Measurements from ENCODE around the gene NACC2.

NACC2 gene

DNA sequence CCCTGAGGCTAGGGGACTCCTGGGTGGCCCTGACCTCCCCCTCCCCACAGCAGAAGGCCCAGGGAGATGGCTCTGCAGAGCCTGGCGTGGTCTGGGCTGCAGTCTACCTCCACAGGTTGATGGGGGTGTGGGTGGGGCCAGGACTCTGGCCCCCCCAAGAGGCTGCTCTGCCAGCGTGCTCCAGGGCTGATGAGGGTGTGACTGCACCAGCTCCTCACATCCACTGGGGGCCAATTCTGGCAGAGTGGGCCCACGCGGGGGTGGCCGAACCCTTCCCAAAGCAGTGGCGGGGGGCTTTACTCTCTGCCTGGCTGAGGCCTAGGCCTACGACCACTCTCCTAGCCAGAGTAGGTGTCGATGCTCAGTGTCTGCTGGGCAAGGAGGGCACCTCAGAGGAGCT lies 105.9 kb downstream of the NACC2 start:
- Histone ChIP-seq H3K9me3 (ENCODE audit: insufficient read depth, low read depth, low read length) (no peaks in the 10 kb centered on the region), H4K91ac (ENCODE audit: low read depth, low read length) (no peak overlapping the region), H4K12ac (ENCODE audit: low read depth, low read length) (no peak overlapping the region), H3K14ac (ENCODE audit: low read length) (no peak overlapping the region), H3K36me3 (ENCODE audit: control insufficient read depth in 1 of 2, insufficient read depth in 2 of 2, low read length in 2 of 2) (no peaks in the 10 kb centered on the region), H3K4me2 (ENCODE audit: low read length) (no peak overlapping the region), H3K9ac (ENCODE audit: low read length) (no peak overlapping the region), H2AFZ (ENCODE audit: insufficient read depth, low read length, poor library complexity) (no peak overlapping the region), H4K8ac (ENCODE audit: low read depth, low read length) (no peak overlapping the region), H2BK120ac (ENCODE audit: insufficient read depth, low read length, poor library complexity) (no peak overlapping the region), H3K4ac (ENCODE audit: low read depth, low read length) (no peak overlapping the region), H3K79me2 (ENCODE audit: control insufficient read depth, insufficient read depth, low read length, poor library complexity) (peaks cover 2% of the 10 kb centered on the region), H3K18ac (ENCODE audit: low read length) (no peak overlapping the region), H3K23ac (ENCODE audit: low read length) (no peak overlapping the region), H3K79me1 (ENCODE audit: low read length) (peaks cover 10% of the 10 kb centered on the region), H3K27me3 (ENCODE audit: insufficient read depth, low read length) (no peaks in the 10 kb centered on the region), H2AK5ac (ENCODE audit: low read length) (no peak overlapping the region), H2BK5ac (ENCODE audit: low read depth, low read length, poor library complexity) (no peak overlapping the region), H2BK12ac (ENCODE audit: low read length) (no peak overlapping the region), H3K27ac (ENCODE audit: low read depth, low read length) (no peak overlapping the region), H3K4me3 (ENCODE audit: low read depth, low read length) (no peak overlapping the region), H3K4me1 (ENCODE audit: control insufficient read depth in 1 of 2, insufficient read depth in 2 of 2, low read length in 2 of 2) (peaks cover 9% of the 10 kb centered on the region in 2 experiments)
- no peak for DNase-seq
- WGBS (ENCODE audit: extremely low coverage, insufficient coverage, insufficient read length) = no CpG with 5 or more reads among the region's 8 CpGs

DNA sequence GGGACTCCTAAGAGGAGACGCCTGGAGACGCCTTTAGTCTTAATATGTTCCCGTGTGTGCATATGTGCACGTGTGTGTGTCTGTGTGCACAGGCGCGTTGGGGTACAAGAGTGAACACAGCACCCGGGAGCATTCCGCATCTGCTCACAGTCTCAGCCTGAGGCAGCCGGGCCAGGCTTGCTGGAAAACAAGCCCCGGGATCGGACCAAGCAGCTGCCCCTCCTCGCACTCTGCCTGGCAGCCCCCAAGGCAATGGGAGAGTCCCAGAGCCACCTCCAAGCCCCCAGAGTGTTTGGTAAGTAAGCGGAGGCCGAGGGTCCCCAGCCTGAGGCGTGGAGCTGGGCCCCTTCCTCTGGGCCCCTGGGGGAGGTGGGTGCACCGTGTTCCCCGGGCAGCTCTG lies 106.6 kb downstream of the NACC2 start:
- no peaks in the 10 kb centered on the region for H3K36me3 ChIP-seq (ENCODE audit: control insufficient read depth in 1 of 2, insufficient read depth in 2 of 2, low read length in 2 of 2)
- H3K27ac ChIP-seq (ENCODE audit: low read depth, low read length) = no peak overlapping the region
- no peak overlapping the region for H2BK120ac ChIP-seq (ENCODE audit: insufficient read depth, low read length, poor library complexity)
- H3K79me2 ChIP-seq (ENCODE audit: control insufficient read depth, insufficient read depth, low read length, poor library complexity) = peaks cover 2% of the 10 kb centered on the region
- no peak overlapping the region for H3K4me2 ChIP-seq (ENCODE audit: low read length)
- no peak overlapping the region for H2BK12ac ChIP-seq (ENCODE audit: low read length)
- no peak for DNase-seq
- no peaks in the 10 kb centered on the region for H3K9me3 ChIP-seq (ENCODE audit: insufficient read depth, low read depth, low read length)
- no CpG with 5 or more reads among the region's 17 CpGs for WGBS (ENCODE audit: extremely low coverage, insufficient coverage, insufficient read length)
- no peak overlapping the region for H2AFZ ChIP-seq (ENCODE audit: insufficient read depth, low read length, poor library complexity)
- H3K4me1 ChIP-seq (ENCODE audit: control insufficient read depth in 1 of 2, insufficient read depth in 2 of 2, low read length in 2 of 2) = peaks cover 9% of the 10 kb centered on the region in 2 experiments
- no peak overlapping the region for H3K18ac ChIP-seq (ENCODE audit: low read length)
- H3K9ac ChIP-seq (ENCODE audit: low read length) = no peak overlapping the region
- H3K23ac ChIP-seq (ENCODE audit: low read length) = no peak overlapping the region
- no peak overlapping the region for H3K4ac ChIP-seq (ENCODE audit: low read depth, low read length)
- no peak overlapping the region for H3K4me3 ChIP-seq (ENCODE audit: low read depth, low read length)
- H2AK5ac ChIP-seq (ENCODE audit: low read length) = no peak overlapping the region
- H3K14ac ChIP-seq (ENCODE audit: low read length) = no peak overlapping the region
- peaks cover 10% of the 10 kb centered on the region for H3K79me1 ChIP-seq (ENCODE audit: low read length)
- H4K91ac ChIP-seq (ENCODE audit: low read depth, low read length) = no peak overlapping the region
- no peak overlapping the region for H2BK5ac ChIP-seq (ENCODE audit: low read depth, low read length, poor library complexity)
- H3K27me3 ChIP-seq (ENCODE audit: insufficient read depth, low read length) = no peaks in the 10 kb centered on the region
- no peak overlapping the region for H4K12ac ChIP-seq (ENCODE audit: low read depth, low read length)
- no peak overlapping the region for H4K8ac ChIP-seq (ENCODE audit: low read depth, low read length)

DNA sequence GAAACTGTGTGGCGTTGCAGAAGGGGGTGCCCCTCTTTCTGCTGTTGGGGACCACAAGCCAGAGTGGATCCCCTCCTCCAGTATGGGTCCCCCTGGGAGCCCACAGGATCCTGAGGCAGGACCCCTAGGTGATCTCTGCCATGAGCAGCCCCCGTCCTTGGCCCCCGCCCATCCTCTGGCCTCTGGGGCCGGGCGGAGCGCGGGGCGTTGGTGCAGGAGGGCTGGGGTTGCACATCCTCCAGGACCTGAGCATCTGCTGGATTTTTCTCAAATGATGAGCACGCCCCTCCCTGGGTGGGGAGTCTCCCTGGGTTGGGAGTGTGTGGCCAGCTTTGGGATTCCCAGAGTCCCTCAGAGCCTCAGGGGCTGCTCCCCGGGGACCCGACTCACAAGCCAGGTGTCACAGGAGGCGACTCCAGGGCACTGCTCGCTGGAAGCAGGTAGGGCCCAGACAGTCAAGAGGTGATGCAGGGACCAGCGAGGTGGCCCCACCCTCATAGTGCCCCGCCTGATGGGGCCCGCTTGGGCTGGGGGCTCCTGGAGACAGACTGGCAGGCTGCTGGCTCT lies 107.2 kb downstream of the NACC2 start:
- H3K36me3 ChIP-seq (ENCODE audit: control insufficient read depth in 1 of 2, insufficient read depth in 2 of 2, low read length in 2 of 2) = no peaks in the 10 kb centered on the region
- H2AFZ ChIP-seq (ENCODE audit: insufficient read depth, low read length, poor library complexity) = no peak overlapping the region
- no peak overlapping the region for H3K4ac ChIP-seq (ENCODE audit: low read depth, low read length)
- no peak overlapping the region for H3K27ac ChIP-seq (ENCODE audit: low read depth, low read length)
- H4K12ac ChIP-seq (ENCODE audit: low read depth, low read length) = no peak overlapping the region
- WGBS (ENCODE audit: extremely low coverage, insufficient coverage, insufficient read length) = no CpG with 5 or more reads among the region's 16 CpGs
- H3K79me1 ChIP-seq (ENCODE audit: low read length) = peaks cover 7% of the 10 kb centered on the region
- H2BK12ac ChIP-seq (ENCODE audit: low read length) = no peak overlapping the region
- DNase-seq = no peak
- no peak overlapping the region for H3K23ac ChIP-seq (ENCODE audit: low read length)
- H3K9me3 ChIP-seq (ENCODE audit: insufficient read depth, low read depth, low read length) = no peaks in the 10 kb centered on the region
- H3K18ac ChIP-seq (ENCODE audit: low read length) = no peak overlapping the region
- H4K91ac ChIP-seq (ENCODE audit: low read depth, low read length) = no peak overlapping the region
- no peak overlapping the region for H2BK120ac ChIP-seq (ENCODE audit: insufficient read depth, low read length, poor library complexity)
- H2AK5ac ChIP-seq (ENCODE audit: low read length) = no peak overlapping the region
- H3K27me3 ChIP-seq (ENCODE audit: insufficient read depth, low read length) = no peaks in the 10 kb centered on the region
- H2BK5ac ChIP-seq (ENCODE audit: low read depth, low read length, poor library complexity) = no peak overlapping the region
- H3K4me1 ChIP-seq (ENCODE audit: control insufficient read depth in 1 of 2, insufficient read depth in 2 of 2, low read length in 2 of 2) = peaks cover 4 to 5% of the 10 kb centered on the region in 2 experiments
- no peak overlapping the region for H3K4me2 ChIP-seq (ENCODE audit: low read length)
- peaks cover 2% of the 10 kb centered on the region for H3K79me2 ChIP-seq (ENCODE audit: control insufficient read depth, insufficient read depth, low read length, poor library complexity)
- no peak overlapping the region for H3K9ac ChIP-seq (ENCODE audit: low read length)
- H4K8ac ChIP-seq (ENCODE audit: low read depth, low read length) = no peak overlapping the region
- no peak overlapping the region for H3K4me3 ChIP-seq (ENCODE audit: low read depth, low read length)
- no peak overlapping the region for H3K14ac ChIP-seq (ENCODE audit: low read length)

DNA sequence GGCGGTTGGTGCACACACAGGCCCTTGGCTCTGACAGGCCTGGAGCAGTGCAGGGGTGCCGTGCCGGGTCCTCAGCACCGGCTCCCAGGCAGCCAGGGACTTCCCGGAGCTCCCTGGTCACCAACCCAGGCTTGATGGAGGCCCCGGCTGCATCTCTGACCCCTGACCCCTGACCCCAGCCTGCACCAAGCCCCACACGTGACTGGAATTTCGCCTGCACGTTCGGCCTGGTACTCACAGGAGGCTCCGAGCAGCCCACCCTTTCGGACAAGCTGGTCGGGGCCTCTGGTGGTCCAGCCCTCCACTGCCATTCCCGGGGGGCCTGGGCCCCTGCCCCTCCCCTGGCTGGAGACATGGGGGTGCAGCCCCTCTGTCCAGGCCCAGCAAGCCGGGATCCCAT lies 108.5 kb downstream of the NACC2 start:
- no peak overlapping the region for H4K12ac ChIP-seq (ENCODE audit: low read depth, low read length)
- no peaks in the 10 kb centered on the region for H3K27me3 ChIP-seq (ENCODE audit: insufficient read depth, low read length)
- H3K4me3 ChIP-seq (ENCODE audit: low read depth, low read length) = no peak overlapping the region
- DNase-seq = no peak
- no peak overlapping the region for H3K4me2 ChIP-seq (ENCODE audit: low read length)
- H3K14ac ChIP-seq (ENCODE audit: low read length) = no peak overlapping the region
- H4K8ac ChIP-seq (ENCODE audit: low read depth, low read length) = no peak overlapping the region
- no peak overlapping the region for H2BK5ac ChIP-seq (ENCODE audit: low read depth, low read length, poor library complexity)
- no peak overlapping the region for H3K4ac ChIP-seq (ENCODE audit: low read depth, low read length)
- H3K27ac ChIP-seq (ENCODE audit: low read depth, low read length) = no peak overlapping the region
- H3K9ac ChIP-seq (ENCODE audit: low read length) = no peak overlapping the region
- H2BK120ac ChIP-seq (ENCODE audit: insufficient read depth, low read length, poor library complexity) = no peak overlapping the region
- H2AK5ac ChIP-seq (ENCODE audit: low read length) = no peak overlapping the region
- H4K91ac ChIP-seq (ENCODE audit: low read depth, low read length) = no peak overlapping the region
- no peak overlapping the region for H2BK12ac ChIP-seq (ENCODE audit: low read length)
- no peaks in the 10 kb centered on the region for H3K4me1 ChIP-seq (ENCODE audit: control insufficient read depth in 1 of 2, insufficient read depth in 2 of 2, low read length in 2 of 2)
- H3K79me1 ChIP-seq (ENCODE audit: low read length) = no peaks in the 10 kb centered on the region
- no peak overlapping the region for H3K18ac ChIP-seq (ENCODE audit: low read length)
- H2AFZ ChIP-seq (ENCODE audit: insufficient read depth, low read length, poor library complexity) = no peak overlapping the region
- no peaks in the 10 kb centered on the region for H3K79me2 ChIP-seq (ENCODE audit: control insufficient read depth, insufficient read depth, low read length, poor library complexity)
- WGBS (ENCODE audit: extremely low coverage, insufficient coverage, insufficient read length) = no CpG with 5 or more reads among the region's 15 CpGs
- no peaks in the 10 kb centered on the region for H3K9me3 ChIP-seq (ENCODE audit: insufficient read depth, low read depth, low read length)
- no peaks in the 10 kb centered on the region for H3K36me3 ChIP-seq (ENCODE audit: control insufficient read depth in 1 of 2, insufficient read depth in 2 of 2, low read length in 2 of 2)
- no peak overlapping the region for H3K23ac ChIP-seq (ENCODE audit: low read length)

Data from trophoblast cell (in vitro differentiated cells and primary cell).